Measurements from ENCODE around the gene NCKAP5L. TPM values are rescaled to one million over a fixed set of nuclear protein-coding genes. Genes with fewer than 3 reads are reported as not detected.

Gene NCKAP5L
- polyA plus RNA-seq, 3 donors, result 3.7 to 14.9 (median 6.8) TPM

GRCh38 chr12:49795654-49796105 lies 32.5 kb downstream of the NCKAP5L start:
- intact Hi-C loops (cut with micrococcal nuclease), result no loop called here
- 92% methylated on average over 11 of the region's 12 CpGs for WGBS (ENCODE audit: insufficient coverage)
- Histone ChIP-seq H3K9ac (ENCODE audit: insufficient read depth, low read length, poor library complexity, severe bottlenecking) (no peak overlapping the region), H2AFZ (ENCODE audit: insufficient read depth, low read depth, low read length, poor library complexity, severe bottlenecking) (no peak overlapping the region), H3K79me2 (ENCODE audit: insufficient read depth, low read length) (no peaks in the 10 kb centered on the region), H3K4me2 (replicated peaks; ENCODE audit: extremely low read depth, low read length, poor library complexity, severe bottlenecking) (no peak overlapping the region), H3K9me3 (replicated peaks in 1 of 2; ENCODE audit: control insufficient read depth in 1 of 2, insufficient read depth in 1 of 2, low read length in 2 of 2) (no peaks in the 10 kb centered on the region), H3K36me3 (replicated peaks in 1 of 2; ENCODE audit: control insufficient read depth in 1 of 2, insufficient read depth in 2 of 2, low read length in 2 of 2) (peaks cover 78 to 97% of the 10 kb centered on the region in 2 donors), H3K4me1 (ENCODE audit: control insufficient read depth in 1 of 2, insufficient read depth in 2 of 2, low read length in 2 of 2) (peaks cover 17 to 20% of the 10 kb centered on the region in 2 donors), H3K4me3 (replicated peaks in 1 of 3; ENCODE audit: low read depth in 2 of 3, low read length in 3 of 3) (no peak overlapping the region), H3K27me3 (ENCODE audit: control insufficient read depth in 2 of 2, insufficient read depth in 2 of 2, low read length in 2 of 2) (no peaks in the 10 kb centered on the region), H3K27ac (ENCODE audit: low read depth in 1 of 2, low read length in 2 of 2) (no peak overlapping the region), H4K20me1 (ENCODE audit: insufficient read depth, low read length) (peaks cover 11% of the 10 kb centered on the region)
- no peaks in the 10 kb centered on the region for H3K9me3 Mint-ChIP-seq
- H3K4me3 Mint-ChIP-seq, result no peak overlapping the region
- no peak for DNase-seq
- H3K4me1 Mint-ChIP-seq, result peaks cover 17% of the 10 kb centered on the region
- peaks cover 58 to 84% of the 10 kb centered on the region in 2 donors for H3K36me3 Mint-ChIP-seq
- TF ChIP-seq, protein P1, sequence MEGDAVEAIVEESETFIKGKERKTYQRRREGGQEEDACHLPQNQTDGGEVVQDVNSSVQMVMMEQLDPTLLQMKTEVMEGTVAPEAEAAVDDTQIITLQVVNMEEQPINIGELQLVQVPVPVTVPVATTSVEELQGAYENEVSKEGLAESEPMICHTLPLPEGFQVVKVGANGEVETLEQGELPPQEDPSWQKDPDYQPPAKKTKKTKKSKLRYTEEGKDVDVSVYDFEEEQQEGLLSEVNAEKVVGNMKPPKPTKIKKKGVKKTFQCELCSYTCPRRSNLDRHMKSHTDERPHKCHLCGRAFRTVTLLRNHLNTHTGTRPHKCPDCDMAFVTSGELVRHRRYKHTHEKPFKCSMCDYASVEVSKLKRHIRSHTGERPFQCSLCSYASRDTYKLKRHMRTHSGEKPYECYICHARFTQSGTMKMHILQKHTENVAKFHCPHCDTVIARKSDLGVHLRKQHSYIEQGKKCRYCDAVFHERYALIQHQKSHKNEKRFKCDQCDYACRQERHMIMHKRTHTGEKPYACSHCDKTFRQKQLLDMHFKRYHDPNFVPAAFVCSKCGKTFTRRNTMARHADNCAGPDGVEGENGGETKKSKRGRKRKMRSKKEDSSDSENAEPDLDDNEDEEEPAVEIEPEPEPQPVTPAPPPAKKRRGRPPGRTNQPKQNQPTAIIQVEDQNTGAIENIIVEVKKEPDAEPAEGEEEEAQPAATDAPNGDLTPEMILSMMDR (IDR thresholded peaks at IDR 0.05), result no peak
- H3K27ac Mint-ChIP-seq, result no peak overlapping the region
- no peaks in the 10 kb centered on the region for H3K27me3 Mint-ChIP-seq (ENCODE audit: low read depth in 3 of 3)

DNA sequence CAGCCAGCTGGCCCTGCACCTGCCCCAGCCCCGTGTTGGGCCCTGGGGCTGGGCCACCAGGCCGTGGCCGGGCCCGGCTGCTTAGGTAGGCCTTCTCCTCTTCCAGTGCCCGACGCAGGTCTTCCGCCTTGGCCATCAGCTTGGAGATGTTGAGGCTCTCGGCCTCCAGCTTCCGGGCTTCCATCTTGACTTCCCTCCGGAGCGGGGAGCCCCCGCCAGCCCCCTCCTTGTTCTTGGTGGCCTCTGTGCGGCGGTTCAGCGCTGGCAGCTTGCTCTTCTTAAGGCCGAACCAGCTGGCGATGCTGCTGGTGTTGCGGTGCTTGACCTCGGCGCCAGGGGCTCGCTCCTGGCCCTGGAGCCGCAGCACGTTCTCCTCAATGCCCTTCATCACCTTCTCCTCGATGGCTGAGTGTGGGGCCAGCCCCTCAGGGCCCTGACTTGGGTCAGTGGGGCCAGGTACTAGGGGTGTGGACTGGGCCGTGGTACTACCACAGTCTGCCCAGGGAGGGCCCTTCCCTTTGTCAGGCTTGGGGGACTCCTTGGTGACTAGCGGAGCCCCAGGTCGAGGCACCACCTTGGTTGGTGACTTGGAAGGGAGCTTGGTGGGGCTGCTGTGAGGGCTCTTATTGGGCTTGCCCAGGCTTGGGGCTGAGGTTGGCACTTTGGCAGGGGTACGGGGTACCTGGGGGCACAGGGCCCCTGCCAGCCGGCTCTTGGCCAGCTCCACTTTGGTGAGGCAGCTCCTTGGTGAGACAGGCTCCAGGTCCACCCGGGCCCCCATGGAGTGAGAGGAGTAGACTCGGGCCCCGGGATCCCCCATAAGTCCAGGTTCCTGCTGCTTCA lies 33.2 kb downstream of the NCKAP5L start:
- no peaks in the 10 kb centered on the region for H3K9me3 ChIP-seq (replicated peaks in 1 of 2; ENCODE audit: control insufficient read depth in 1 of 2, insufficient read depth in 1 of 2, low read length in 2 of 2)
- Mint-ChIP-seq H3K4me1 (peaks cover 17% of the 10 kb centered on the region), H3K27me3 (ENCODE audit: low read depth in 3 of 3) (no peaks in the 10 kb centered on the region), H3K27ac (no peak overlapping the region), H3K9me3 (no peaks in the 10 kb centered on the region), H3K4me3 (no peak overlapping the region), H3K36me3 (peaks cover 58 to 84% of the 10 kb centered on the region in 2 donors)
- H2AFZ ChIP-seq (ENCODE audit: insufficient read depth, low read depth, low read length, poor library complexity, severe bottlenecking), result no peak overlapping the region
- H3K4me3 ChIP-seq (replicated peaks in 1 of 3; ENCODE audit: low read depth in 2 of 3, low read length in 3 of 3), result no peak overlapping the region
- TF ChIP-seq, protein P1 (IDR thresholded peaks at IDR 0.05), result no peak
- no peak for DNase-seq
- no peak overlapping the region for H3K27ac ChIP-seq (ENCODE audit: low read depth in 1 of 2, low read length in 2 of 2)
- no peak overlapping the region for H3K9ac ChIP-seq (ENCODE audit: insufficient read depth, low read length, poor library complexity, severe bottlenecking)
- H3K36me3 ChIP-seq (replicated peaks in 1 of 2; ENCODE audit: control insufficient read depth in 1 of 2, insufficient read depth in 2 of 2, low read length in 2 of 2), result peaks cover 75 to 96% of the 10 kb centered on the region in 2 donors
- H3K4me2 ChIP-seq (replicated peaks; ENCODE audit: extremely low read depth, low read length, poor library complexity, severe bottlenecking), result no peak overlapping the region
- 96% methylated on average over 32 of the region's 32 CpGs for WGBS (ENCODE audit: insufficient coverage)
- intact Hi-C loops (cut with micrococcal nuclease), result no loop called here
- H3K27me3 ChIP-seq (ENCODE audit: control insufficient read depth in 2 of 2, insufficient read depth in 2 of 2, low read length in 2 of 2), result no peaks in the 10 kb centered on the region
- peaks cover 17 to 20% of the 10 kb centered on the region in 2 donors for H3K4me1 ChIP-seq (ENCODE audit: control insufficient read depth in 1 of 2, insufficient read depth in 2 of 2, low read length in 2 of 2)
- peaks cover 15% of the 10 kb centered on the region for H4K20me1 ChIP-seq (ENCODE audit: insufficient read depth, low read length)
- H3K79me2 ChIP-seq (ENCODE audit: insufficient read depth, low read length), result no peaks in the 10 kb centered on the region

All from CD14-positive monocyte (primary cell).